Neuron (in vitro differentiated cells): Measurements from ENCODE around the gene USP9X.
"Not testable (repeated sequence)": the region's sequence is repeated elsewhere in the genome, so short reads cannot be mapped to it uniquely, and the experiment has no call there.

Experiments used
- H2AFZ ChIP-seq: one replicate; pipeline ENCODE4 v1.6.1; 2013; ENCODE audit warnings: low read depth, mild to moderate bottlenecking, inconsistent platforms, low read length, moderate library complexity
- H3K27me3 ChIP-seq: one replicate; pipeline ENCODE4 v1.6.1; 2013; ENCODE audit warnings: low read length; ENCODE audit not compliant: insufficient read depth
- H3K36me3 ChIP-seq: one replicate; pipeline ENCODE4 v1.6.1; 2013; ENCODE audit warnings: low read length; ENCODE audit not compliant: insufficient read depth
- H3K4me1 ChIP-seq: one replicate; pipeline ENCODE4 v1.6.1; 2013; ENCODE audit warnings: low read length; ENCODE audit not compliant: insufficient read depth
- H3K4me3 ChIP-seq: 2 replicates; pipeline ENCODE4 v1.5.1; 2013; ENCODE audit warnings: mild to moderate bottlenecking, low read length, moderate library complexity
- H3K9me3 ChIP-seq: one replicate; pipeline ENCODE4 v1.6.1; 2013; ENCODE audit warnings: low read length

Gene USP9X

DNA sequence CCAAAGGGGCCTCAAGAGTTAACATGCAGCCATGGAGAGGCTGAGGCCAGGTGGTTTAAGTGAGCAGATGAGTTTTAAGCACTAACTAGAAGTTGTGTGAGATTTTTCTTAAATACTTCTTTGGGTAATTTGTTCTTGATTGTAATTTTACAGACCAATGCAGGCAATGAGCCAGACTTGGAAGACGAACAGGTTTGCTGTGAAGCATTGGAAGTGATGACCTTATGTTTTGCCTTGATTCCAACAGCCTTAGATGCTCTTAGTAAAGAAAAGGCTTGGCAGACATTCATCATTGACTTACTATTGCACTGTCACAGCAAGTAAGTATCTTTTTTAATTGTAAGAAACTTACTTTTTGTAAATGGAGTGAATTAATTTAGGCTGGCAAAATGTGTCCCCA is 103.9 kb downstream of the USP9X start:
- H3K9me3 ChIP-seq, result no peaks in the 10 kb centered on the region
- H3K4me3 ChIP-seq, result no peak overlapping the region
- H3K27me3 ChIP-seq, result no peaks in the 10 kb centered on the region
- peaks cover 47% of the 10 kb centered on the region for H3K36me3 ChIP-seq
- no peaks in the 10 kb centered on the region for H3K4me1 ChIP-seq
- no peak overlapping the region for H2AFZ ChIP-seq

DNA sequence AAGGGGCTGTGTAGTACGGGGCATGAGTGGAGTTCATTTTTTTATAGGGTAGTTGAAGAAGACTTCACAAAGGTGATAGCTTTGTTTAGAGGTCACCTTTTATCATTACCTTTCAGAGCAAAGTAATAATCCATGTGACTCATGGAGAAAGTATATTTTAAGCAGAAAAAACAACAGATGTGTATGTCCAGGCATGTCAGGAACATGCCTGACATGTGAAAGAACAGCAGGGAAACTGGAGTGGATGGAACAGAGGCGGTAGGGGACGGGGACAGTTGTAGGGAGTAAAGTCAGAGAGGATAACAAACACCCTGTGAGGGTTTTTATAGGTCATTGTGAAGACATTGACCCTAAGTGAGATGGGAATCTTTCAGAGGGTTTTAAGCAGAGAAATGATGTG is 107.6 kb downstream of the USP9X start:
- Histone ChIP-seq H3K36me3 (peaks cover 43% of the 10 kb centered on the region), H3K4me3 (no peak overlapping the region), H3K4me1 (no peaks in the 10 kb centered on the region), H3K9me3 (no peaks in the 10 kb centered on the region), H2AFZ (no peak overlapping the region), H3K27me3 (no peaks in the 10 kb centered on the region)

DNA sequence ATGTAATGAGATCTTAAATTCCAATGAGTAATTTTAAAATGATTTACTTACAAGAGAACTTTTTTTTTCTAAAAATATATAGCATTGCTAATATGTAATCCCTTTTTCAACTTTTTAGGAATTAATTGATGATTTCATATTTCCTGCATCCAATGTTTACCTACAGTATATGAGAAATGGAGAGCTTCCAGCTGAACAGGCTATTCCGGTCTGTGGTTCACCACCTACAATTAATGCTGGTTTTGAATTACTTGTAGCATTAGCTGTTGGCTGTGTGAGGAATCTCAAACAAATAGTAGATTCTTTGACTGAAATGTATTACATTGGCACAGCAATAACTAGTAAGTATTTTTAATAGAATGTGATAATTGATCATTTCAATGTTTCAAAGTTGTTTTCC is 113.2 kb downstream of the USP9X start:
- no peaks in the 10 kb centered on the region for H3K9me3 ChIP-seq
- H3K27me3 ChIP-seq, result no peaks in the 10 kb centered on the region
- H2AFZ ChIP-seq, result no peak overlapping the region
- H3K4me1 ChIP-seq, result no peaks in the 10 kb centered on the region
- H3K4me3 ChIP-seq, result no peak overlapping the region
- H3K36me3 ChIP-seq, result peaks cover 45% of the 10 kb centered on the region

DNA sequence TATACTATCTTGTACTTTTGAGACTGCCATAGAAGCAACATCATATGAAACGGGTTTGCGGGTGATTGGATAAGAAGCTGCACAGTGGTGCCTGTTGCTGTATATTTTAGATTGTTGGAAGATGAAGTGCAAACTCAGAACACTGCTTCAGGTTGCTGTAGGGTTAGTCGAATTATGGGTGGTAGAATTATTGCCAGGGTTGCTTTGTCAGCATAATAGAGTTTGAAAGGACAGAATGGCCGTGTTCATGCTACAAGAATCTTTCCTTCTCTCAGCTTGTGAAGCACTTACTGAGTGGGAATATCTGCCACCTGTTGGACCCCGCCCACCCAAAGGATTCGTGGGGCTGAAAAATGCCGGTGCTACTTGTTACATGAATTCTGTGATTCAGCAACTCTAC is 115.5 kb downstream of the USP9X start:
- H3K4me1 ChIP-seq, result no peaks in the 10 kb centered on the region
- H3K36me3 ChIP-seq, result peaks cover 52% of the 10 kb centered on the region
- peaks cover 1% of the 10 kb centered on the region for H3K9me3 ChIP-seq
- no peak overlapping the region for H3K4me3 ChIP-seq
- no peaks in the 10 kb centered on the region for H3K27me3 ChIP-seq
- H2AFZ ChIP-seq, result no peak overlapping the region

DNA sequence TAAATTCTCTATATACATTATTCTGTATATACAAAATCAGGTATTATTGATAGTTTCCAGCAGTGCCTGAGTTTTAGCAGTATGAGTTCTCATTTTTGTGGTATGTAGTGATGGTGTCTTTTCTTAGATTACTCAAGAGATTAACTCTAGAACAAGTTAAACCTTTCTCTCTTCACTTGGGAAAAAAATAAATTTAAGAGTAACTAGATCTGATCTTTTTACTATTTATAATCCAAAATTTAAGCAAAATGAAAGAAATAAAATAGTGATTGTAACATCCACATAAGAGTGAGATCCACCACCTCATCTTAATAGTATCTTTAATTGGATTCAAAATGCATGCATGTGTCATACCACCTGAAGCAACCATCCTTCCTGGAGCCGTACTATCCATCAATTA is 124.6 kb downstream of the USP9X start:
- no peaks in the 10 kb centered on the region for H3K4me1 ChIP-seq
- peaks cover 44% of the 10 kb centered on the region for H3K36me3 ChIP-seq
- no peak overlapping the region for H2AFZ ChIP-seq
- peaks cover 25% of the 10 kb centered on the region for H3K9me3 ChIP-seq
- H3K27me3 ChIP-seq, result no peaks in the 10 kb centered on the region
- no peak overlapping the region for H3K4me3 ChIP-seq

DNA sequence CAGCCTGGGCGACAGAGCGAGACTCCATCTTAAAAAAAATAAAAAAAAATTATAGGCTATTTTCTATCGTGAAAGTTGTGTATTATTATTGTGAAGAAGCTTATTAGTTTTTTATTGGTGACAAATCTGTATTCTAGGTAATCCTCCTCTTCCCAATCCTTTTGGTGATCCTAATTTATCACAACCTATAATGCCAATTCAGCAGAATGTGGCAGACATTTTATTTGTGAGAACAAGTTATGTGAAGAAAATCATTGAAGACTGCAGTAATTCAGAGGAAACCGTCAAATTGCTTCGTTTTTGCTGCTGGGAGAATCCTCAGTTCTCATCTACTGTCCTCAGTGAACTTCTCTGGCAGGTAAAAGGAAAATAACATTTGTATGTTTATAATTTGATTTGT is 139.4 kb downstream of the USP9X start:
- no peaks in the 10 kb centered on the region for H3K9me3 ChIP-seq
- H3K36me3 ChIP-seq, result peaks cover 45% of the 10 kb centered on the region
- no peak overlapping the region for H2AFZ ChIP-seq

DNA sequence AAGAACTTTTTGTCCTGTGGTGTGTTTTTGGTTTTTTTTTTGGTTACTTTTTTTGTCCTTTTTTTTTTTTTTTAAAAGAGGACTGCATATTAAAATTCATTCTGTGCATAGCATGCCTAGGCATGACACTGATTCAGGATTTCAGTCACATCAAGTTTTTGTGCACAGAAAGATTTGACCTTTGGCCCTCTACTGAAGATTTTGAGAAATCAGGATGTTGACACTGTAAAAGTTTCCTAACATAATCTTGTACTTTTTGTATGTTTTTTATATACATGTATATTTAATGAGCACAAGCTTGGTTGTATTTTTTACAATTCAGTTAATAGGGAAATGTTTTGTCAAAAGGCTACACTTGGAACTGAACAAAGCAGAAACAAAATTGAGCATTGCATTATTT is 148.7 kb downstream of the USP9X start:
- Histone ChIP-seq H3K4me1 (no peaks in the 10 kb centered on the region), H3K9me3 (no peaks in the 10 kb centered on the region), H3K4me3 (no peak overlapping the region), H2AFZ (no peak overlapping the region), H3K36me3 (peaks cover 34% of the 10 kb centered on the region), H3K27me3 (no peaks in the 10 kb centered on the region)

More for the DNA sequence above, 139.4 kb downstream of the USP9X start:
- Histone ChIP-seq H3K4me1 (no peaks in the 10 kb centered on the region), H3K27me3 (no peaks in the 10 kb centered on the region), H3K4me3 (no peak overlapping the region)

DNA sequence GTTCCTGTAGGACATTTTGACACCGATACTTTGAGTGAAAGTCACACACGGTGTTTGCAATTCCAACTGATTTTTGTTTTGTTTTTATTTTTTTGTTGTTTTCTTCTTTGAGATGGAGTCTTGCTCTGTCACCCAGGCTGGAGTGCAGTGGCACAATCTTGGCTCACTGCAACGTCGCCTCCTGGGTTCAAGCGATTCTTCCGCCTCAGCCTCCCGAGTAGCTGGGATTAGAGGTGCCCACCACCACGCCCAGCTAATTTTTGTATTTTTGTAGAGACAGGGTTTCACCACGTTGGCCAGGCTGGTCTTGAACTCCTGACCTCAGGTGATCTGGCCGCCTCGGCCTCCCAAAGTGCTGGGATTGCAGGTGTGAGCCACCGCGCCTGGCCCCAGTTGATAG is 149.2 kb downstream of the USP9X start:
- H3K27me3 ChIP-seq, H3K4me3 ChIP-seq, H2AFZ ChIP-seq, H3K4me1 ChIP-seq, H3K9me3 ChIP-seq: not testable (repeated sequence)
- peaks cover 32% of the 10 kb centered on the region for H3K36me3 ChIP-seq

DNA sequence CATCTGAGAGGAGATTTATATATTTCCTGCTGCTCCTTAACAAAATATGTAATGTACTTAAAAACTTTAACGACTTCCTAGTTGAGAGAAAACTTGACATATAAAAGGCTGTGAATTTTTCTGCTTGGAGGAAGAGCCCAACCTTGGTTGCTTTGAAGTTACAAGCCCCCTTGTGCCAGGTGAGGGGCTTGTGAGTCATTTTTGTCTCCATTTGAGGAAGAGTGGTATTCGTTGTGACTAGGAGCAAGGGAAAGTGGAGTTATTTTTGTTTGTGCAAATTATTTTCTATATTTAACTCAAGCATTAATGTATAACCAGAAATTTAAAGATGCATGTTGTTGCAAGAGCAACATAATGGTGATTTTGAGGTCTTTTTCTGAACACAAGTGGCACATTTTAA is 149.7 kb downstream of the USP9X start:
- Histone ChIP-seq H3K27me3 (no peaks in the 10 kb centered on the region), H3K4me3 (no peak overlapping the region), H2AFZ (no peak overlapping the region), H3K9me3 (no peaks in the 10 kb centered on the region), H3K4me1 (no peaks in the 10 kb centered on the region), H3K36me3 (peaks cover 28% of the 10 kb centered on the region)

DNA sequence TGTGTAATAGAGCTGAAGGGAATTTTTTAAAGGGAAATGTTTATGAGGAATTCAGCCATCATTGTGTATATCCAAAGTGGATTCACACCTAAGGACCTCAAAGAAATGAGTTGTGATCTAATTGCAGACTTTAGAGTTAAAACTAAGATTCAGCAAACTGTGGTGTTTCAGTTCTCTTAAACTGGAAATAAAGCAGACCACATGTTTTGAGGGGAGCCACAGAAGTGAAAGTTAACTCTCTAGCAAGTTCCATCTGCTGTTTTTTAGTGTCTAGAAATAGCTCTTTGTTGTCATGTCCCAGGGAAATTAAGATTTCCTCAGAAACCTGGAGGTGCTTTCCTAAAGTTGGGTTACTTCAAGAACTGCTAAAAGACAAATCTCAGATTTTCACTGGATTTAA is 151.4 kb downstream of the USP9X start:
- Histone ChIP-seq H3K9me3 (no peaks in the 10 kb centered on the region), H3K36me3 (peaks cover 16% of the 10 kb centered on the region), H3K4me3 (no peak overlapping the region), H3K27me3 (no peaks in the 10 kb centered on the region), H2AFZ (no peak overlapping the region), H3K4me1 (no peaks in the 10 kb centered on the region)

DNA sequence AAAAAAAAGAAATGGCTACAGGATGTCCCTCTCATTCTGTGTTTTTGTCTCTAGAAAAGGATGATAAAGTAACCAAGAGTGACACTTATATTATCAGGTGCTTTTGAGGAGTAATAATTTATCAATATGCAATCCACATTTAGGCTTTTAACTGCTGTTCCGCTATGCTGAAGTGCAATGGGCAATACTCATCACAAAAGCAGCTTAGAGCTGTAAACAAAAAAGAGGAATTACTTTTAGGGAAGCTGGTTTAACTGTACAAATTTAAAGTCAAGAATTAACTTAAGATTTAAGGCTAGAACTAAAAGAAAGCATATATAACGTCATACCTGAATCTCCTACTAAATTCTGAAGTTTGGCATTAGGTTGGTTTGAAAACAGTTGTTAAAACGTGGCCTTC is 155.3 kb downstream of the USP9X start:
- no peaks in the 10 kb centered on the region for H3K4me1 ChIP-seq
- H3K36me3 ChIP-seq, result no peaks in the 10 kb centered on the region
- no peak overlapping the region for H3K4me3 ChIP-seq
- no peaks in the 10 kb centered on the region for H3K9me3 ChIP-seq
- no peak overlapping the region for H2AFZ ChIP-seq
- no peaks in the 10 kb centered on the region for H3K27me3 ChIP-seq

DNA sequence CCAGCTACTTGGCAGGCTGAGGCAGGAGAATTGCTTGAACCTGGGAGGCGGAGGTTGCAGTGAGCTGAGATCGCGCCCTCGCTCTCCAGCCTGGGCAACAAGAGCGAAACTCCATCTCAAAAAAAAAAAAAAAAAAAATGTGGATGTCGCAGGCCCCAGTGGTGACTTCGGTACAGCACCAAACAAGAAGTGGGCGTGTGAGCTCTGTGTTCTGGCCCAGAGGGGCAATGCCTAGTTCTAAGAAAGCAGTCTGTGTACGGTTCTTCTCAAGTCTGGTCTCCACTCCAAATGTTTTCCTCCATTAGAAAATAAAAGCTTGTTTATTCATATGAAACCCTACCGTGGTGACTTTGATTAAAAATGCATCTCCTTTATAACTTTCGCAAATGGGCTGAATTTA is 156.7 kb downstream of the USP9X start:
- Histone ChIP-seq H3K9me3 (no peaks in the 10 kb centered on the region), H2AFZ (no peak overlapping the region), H3K4me1 (no peaks in the 10 kb centered on the region), H3K4me3 (no peak overlapping the region), H3K36me3 (no peaks in the 10 kb centered on the region), H3K27me3 (no peaks in the 10 kb centered on the region)

DNA sequence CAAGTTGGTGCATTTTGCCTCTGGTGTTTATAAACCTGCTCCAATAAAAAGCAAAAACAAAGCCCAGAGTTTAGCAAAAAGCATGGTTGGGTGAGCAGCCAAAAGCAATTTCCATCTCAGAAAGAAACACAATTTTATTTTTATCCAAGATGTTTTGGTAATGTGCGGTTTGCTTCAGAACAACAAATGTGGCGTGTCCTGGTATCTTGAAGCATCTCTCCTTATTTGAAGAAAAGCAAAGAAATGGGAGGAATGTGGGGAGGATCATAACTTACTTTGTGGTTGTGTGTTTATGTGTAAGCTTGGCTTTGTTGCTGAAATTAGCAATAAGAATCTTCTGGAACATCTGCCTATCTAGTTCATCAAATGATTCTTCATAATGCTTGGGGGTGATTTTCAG is 160.4 kb downstream of the USP9X start:
- Histone ChIP-seq H2AFZ (no peak overlapping the region), H3K4me1 (no peaks in the 10 kb centered on the region), H3K36me3 (no peaks in the 10 kb centered on the region), H3K4me3 (no peak overlapping the region), H3K9me3 (no peaks in the 10 kb centered on the region), H3K27me3 (no peaks in the 10 kb centered on the region)

DNA sequence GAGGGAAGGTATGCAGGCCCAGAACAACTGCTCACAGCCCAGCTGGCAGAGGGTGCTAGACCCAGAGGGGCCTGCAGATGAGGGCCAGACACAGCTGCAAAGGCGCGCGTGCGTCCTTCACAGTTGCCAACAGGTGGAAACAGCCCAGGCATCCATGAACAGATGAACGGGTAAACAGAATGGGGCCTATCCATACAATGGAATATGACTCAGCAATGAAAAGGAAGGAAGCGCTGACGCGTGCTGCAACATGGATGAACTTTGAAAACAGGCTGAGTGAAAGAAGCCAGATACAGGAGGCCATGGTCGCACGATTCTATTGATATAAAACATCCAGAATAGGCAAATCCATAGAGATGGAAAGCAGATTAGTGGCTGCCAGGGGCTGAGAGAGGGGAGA is 165.6 kb downstream of the USP9X start:
- Histone ChIP-seq H3K36me3 (no peaks in the 10 kb centered on the region), H3K4me3 (no peak overlapping the region), H2AFZ (no peak overlapping the region), H3K27me3 (no peaks in the 10 kb centered on the region), H3K9me3 (no peaks in the 10 kb centered on the region), H3K4me1 (no peaks in the 10 kb centered on the region)
